ENCODE results near the gene VPS72.

The VPS72 gene

DNA sequence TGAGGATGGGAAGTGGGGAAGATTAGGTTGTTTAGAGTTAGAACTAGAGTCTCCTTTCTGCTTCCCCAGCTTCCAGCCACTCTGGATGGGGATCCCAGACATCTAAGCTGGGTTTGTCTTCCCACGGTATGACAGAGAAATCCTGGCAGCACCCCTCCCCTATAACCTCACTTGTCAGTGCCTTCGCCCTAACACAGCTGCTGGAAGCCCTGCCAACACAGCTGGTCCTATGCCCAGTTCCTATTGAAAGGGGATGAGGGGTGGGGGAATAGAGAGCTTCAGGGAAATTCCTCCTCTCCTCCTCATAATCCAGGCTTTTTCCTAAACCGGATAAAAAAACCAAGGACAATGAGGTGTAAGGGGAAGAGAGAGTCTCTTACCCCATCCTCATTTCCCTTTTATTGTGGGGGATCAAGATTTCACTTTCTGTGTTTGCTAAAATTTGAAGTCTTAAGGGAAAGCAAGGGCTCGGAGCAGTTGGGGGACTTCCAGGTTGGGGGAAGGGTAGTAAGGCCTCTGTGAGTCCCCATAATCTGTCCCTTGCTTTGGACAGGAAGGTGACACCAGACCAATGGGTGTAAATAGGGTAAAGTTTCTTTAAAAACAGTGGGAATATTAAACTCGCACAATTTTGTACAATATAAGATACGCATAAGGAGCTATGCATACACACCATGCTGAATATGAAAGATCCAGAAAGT is 14.8 kb downstream of the VPS72 start:
- no peak for DNase-seq
- peaks cover 38% of the 10 kb centered on the region for H3K36me3 ChIP-seq
- no peak overlapping the region for H3K4me3 ChIP-seq (ENCODE audit: low read depth, low read length)
- TF ChIP-seq, protein P1, sequence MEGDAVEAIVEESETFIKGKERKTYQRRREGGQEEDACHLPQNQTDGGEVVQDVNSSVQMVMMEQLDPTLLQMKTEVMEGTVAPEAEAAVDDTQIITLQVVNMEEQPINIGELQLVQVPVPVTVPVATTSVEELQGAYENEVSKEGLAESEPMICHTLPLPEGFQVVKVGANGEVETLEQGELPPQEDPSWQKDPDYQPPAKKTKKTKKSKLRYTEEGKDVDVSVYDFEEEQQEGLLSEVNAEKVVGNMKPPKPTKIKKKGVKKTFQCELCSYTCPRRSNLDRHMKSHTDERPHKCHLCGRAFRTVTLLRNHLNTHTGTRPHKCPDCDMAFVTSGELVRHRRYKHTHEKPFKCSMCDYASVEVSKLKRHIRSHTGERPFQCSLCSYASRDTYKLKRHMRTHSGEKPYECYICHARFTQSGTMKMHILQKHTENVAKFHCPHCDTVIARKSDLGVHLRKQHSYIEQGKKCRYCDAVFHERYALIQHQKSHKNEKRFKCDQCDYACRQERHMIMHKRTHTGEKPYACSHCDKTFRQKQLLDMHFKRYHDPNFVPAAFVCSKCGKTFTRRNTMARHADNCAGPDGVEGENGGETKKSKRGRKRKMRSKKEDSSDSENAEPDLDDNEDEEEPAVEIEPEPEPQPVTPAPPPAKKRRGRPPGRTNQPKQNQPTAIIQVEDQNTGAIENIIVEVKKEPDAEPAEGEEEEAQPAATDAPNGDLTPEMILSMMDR (IDR thresholded peaks at IDR 0.05; ENCODE audit: low read depth, low read length), result no peak
- no peaks in the 10 kb centered on the region for H3K27me3 ChIP-seq
- no peaks in the 10 kb centered on the region; the same call in 1 of the 2 replicates for H3K9me3 ChIP-seq
- H3K4me1 ChIP-seq, result no peaks in the 10 kb centered on the region

DNA sequence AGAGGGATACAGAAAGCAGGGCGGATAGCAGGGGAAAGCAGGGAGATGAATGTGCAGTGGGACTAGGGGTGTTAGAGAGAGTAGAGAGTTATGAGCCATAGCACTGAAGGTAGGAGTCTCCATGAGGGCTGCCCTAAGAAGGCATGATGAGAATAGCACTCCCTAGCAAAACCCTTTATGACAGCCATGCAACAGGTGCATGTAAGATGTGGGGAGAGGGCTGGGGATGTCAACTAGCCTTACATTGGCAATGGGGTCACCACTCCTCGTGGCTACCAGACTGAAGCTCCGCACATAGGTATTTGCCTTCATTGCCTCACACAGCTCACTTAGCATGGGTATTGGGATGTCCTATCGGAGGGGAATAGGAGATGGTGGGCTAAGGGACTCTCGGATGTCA is 18.8 kb downstream of the VPS72 start:
- no peak overlapping the region for H3K4me3 ChIP-seq (ENCODE audit: low read depth, low read length)
- H3K9me3 ChIP-seq, result no peaks in the 10 kb centered on the region
- DNase-seq, result no peak
- TF ChIP-seq, protein P1 (IDR thresholded peaks at IDR 0.05; ENCODE audit: low read depth, low read length), result no peak
- no peaks in the 10 kb centered on the region for H3K27me3 ChIP-seq
- H3K36me3 ChIP-seq, result peaks cover 21% of the 10 kb centered on the region
- H3K4me1 ChIP-seq, result no peaks in the 10 kb centered on the region

DNA sequence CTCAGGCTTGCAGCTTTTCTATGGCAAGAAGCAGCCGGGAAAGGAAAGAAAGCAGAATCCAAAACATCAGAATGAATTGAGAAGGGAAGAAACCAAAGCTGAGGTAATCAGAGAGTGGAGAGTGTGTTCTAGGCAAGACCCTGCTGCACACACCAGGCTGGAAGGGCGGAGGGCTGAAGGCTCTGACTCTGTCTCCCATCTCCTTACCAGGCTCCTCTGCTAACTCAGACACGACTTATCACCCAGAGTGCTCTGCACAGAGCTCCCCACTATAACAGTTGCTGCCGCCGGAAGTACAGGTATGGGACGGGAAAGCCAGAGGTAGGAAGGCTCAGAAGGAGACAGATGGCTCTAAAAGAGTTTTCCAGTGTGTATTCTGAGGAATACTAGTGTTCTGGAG is 22.9 kb downstream of the VPS72 start:
- DNase-seq, result no peak
- peaks cover 11% of the 10 kb centered on the region for H3K36me3 ChIP-seq
- H3K4me1 ChIP-seq, result no peaks in the 10 kb centered on the region; the same call in 1 of the 2 replicates
- H3K9me3 ChIP-seq, result no peaks in the 10 kb centered on the region
- H3K27me3 ChIP-seq, result no peaks in the 10 kb centered on the region
- H3K4me3 ChIP-seq (ENCODE audit: low read depth, low read length), result peak overlapping the region; percentile 89
- TF ChIP-seq, protein P1 (IDR thresholded peaks at IDR 0.05; ENCODE audit: low read depth, low read length), result no peak

DNA sequence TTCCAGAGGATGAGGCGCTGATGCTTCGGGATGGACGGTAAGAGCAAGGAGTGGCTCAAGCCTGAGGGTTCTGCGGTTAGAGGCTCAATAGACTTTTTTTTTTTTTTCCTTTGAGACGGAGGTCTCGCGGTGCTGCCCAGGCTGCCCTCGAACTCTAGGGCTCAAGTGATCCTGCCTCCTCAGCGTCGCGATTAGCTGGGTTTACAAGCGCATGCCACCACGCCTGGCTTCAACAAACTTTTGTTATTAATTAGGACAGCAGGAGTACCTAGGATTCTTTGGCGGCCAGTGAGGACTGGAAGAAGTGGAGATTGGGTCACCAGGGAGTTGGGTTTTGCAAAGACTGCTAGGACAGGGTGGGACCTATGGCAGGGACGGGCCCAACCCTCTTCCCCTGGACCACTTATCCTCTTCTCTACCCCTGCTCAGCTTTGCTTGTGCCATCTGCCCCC is 23.5 kb downstream of the VPS72 start:
- Histone ChIP-seq H3K9me3 (no peaks in the 10 kb centered on the region), H3K4me3 (ENCODE audit: low read depth, low read length) (peak overlapping the region; percentile 89), H3K36me3 (peaks cover 13% of the 10 kb centered on the region), H3K27me3 (no peaks in the 10 kb centered on the region), H3K4me1 (no peaks in the 10 kb centered on the region; the same call in 1 of the 2 replicates)
- TF ChIP-seq, protein P1 (IDR thresholded peaks at IDR 0.05; ENCODE audit: low read depth, low read length), result no peak
- no peak for DNase-seq

DNA sequence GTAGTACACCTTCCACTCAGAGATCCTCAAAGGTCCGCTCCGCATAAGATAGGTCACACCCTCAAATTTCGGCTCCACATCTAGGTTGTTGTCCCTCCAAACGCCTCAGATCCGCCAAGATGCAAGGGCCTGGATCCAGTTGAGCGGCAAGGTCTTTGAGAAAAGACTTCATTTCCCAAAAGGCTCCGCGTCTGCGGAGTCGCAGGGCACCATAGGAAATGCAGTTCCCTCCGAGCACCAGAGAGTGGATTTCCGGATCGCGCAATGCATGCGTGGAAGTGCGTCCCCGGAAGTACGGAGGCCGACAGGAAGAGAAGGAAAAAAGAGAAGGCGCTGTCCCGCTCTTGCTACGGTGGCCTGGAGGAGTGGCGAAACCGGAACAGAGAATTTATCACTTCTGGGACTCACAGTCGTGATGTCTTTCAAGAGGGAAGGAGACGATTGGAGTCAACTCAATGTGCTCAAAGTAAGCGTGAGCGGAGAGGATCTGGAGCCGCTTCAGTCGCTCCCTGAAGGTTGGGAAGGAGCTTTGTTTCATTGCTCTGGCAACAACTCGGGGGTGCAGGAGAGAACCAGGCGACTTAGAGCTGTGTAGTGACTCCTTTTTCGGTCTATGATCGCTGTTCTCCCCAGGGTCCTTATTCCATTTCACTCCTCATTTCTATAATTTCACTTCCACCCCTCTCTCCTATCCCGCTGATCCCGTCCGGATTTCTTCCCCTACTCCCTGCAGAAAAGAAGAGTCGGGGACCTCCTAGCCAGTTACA is 24.1 kb downstream of the VPS72 start, which contains the start of the genes LYSMD1 and SCNM1:
Gene LYSMD1, minus strand, starts transcription at position 165 of the 767 bp plus-strand sequence. CDS start 644 bp downstream, outside the sequence.
Gene SCNM1, plus strand, starts transcription at position 407 of the 767 bp plus-strand sequence. Its CDS starts 9 bp downstream, at position 416.
- H3K36me3 ChIP-seq, result peaks cover 19% of the 10 kb centered on the region
- no peaks in the 10 kb centered on the region; the same call in 1 of the 2 replicates for H3K4me1 ChIP-seq
- TF ChIP-seq, protein P1 (IDR thresholded peaks at IDR 0.05; ENCODE audit: low read depth, low read length), result no peak

More for the DNA sequence above, 24.1 kb downstream of the VPS72 start, which contains the start of the genes LYSMD1 and SCNM1:
- H3K9me3 ChIP-seq, result no peaks in the 10 kb centered on the region
- peak within 1 kb of the TSS; percentile 89 for H3K4me3 ChIP-seq (ENCODE audit: low read depth, low read length)
- DNase-seq, result peak; percentile 95
- no peaks in the 10 kb centered on the region for H3K27me3 ChIP-seq

Data from BE2C (cell line).